ENCODE data around the gene PIWIL4. TPM values are rescaled to one million over a fixed set of nuclear protein-coding genes. Genes with fewer than 3 reads are reported as not detected.

Gene PIWIL4
- polyA plus RNA-seq, 1 of the 3 experiments (the other 2 are of a cell fraction), result 1.7 TPM

DNA sequence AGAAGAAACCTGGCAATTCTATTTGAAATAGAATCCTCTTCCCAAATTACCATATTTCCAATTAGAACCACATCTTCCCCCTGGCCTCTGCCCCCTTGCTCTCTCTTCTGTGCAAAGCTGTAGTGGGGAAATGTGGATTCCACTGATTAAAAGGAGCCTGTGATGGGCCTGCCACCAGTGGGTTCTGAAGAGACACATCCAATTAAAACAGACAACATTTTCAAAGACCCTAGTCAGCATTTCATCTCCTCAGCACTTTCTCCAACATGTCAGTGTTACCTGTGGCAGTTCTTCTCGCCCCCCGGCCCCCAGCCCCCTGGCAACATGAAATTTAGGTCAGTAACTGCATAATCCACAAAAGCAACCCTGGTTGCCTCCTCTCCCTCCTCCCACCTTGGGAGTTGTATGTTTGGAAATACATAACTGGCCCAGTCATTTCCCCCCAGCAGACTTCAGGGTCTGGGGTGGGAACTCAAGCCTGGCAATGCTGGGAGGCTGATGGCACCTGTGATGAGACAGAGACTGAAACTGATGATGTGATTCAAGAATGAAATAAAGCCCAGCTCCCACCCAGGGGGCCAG is 101.1 kb downstream of the PIWIL4 start:
- no peaks in the 10 kb centered on the region for H3K9me3 ChIP-seq
- no peaks in the 10 kb centered on the region for H3K36me3 ChIP-seq (replicated peaks in 1 of 2; ENCODE audit: control insufficient read depth in 1 of 2, insufficient read depth in 2 of 2, low read length in 1 of 2)
- H3K4me3 ChIP-seq (ENCODE audit: low read depth in 2 of 2, low read length in 1 of 2), result no peak overlapping the region
- no peaks in the 10 kb centered on the region for H3K4me1 ChIP-seq (ENCODE audit: control insufficient read depth in 1 of 2, insufficient read depth in 2 of 2, low read depth in 1 of 2, low read length in 1 of 2)
- no peak overlapping the region for H3K9ac ChIP-seq
- H3K79me2 ChIP-seq (ENCODE audit: insufficient read depth), result no peaks in the 10 kb centered on the region
- no peak overlapping the region for H3K27ac ChIP-seq (ENCODE audit: low read depth in 2 of 2, low read length in 1 of 2)
- TF ChIP-seq, protein P1, sequence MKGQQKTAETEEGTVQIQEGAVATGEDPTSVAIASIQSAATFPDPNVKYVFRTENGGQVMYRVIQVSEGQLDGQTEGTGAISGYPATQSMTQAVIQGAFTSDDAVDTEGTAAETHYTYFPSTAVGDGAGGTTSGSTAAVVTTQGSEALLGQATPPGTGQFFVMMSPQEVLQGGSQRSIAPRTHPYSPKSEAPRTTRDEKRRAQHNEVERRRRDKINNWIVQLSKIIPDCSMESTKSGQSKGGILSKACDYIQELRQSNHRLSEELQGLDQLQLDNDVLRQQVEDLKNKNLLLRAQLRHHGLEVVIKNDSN (IDR thresholded peaks at IDR 0.05; ENCODE audit: borderline replicate concordance, low read depth), result no peak
- TF ChIP-seq NFIC (IDR thresholded peaks at IDR 0.05; ENCODE audit: borderline replicate concordance), result no peak
- no peak for DNase-seq
- H4K20me1 ChIP-seq (ENCODE audit: insufficient read depth), result no peaks in the 10 kb centered on the region
- no peaks in the 10 kb centered on the region for H3K9me2 ChIP-seq
- no peaks in the 10 kb centered on the region for H3K27me3 ChIP-seq (ENCODE audit: insufficient read depth)
- 22% methylated on average over 2 of the region's 2 CpGs for WGBS (ENCODE audit: low lambda C conversion rate)
- no peaks in the 10 kb centered on the region for H3F3A ChIP-seq (replicated peaks; ENCODE audit: insufficient read depth)
- CTCF ChIA-PET, result interaction anchor here (0.6 to 1.5 kb wide), 2 partner anchors 45 to 1155 kb away, joined by 3 read pairs; no protein-coding TSS in a partner anchor
- no peak overlapping the region for H3K4me2 ChIP-seq
- POLR2A ChIA-PET, result no interaction called here
- H2AFZ ChIP-seq (ENCODE audit: low read depth), result no peak overlapping the region

GRCh38 chr11:94669023-94669422 is 101.9 kb downstream of the PIWIL4 start:
- H4K20me1 ChIP-seq (ENCODE audit: insufficient read depth), result no peaks in the 10 kb centered on the region

More at GRCh38 chr11:94669023-94669422, 101.9 kb downstream of the PIWIL4 start:
- ChIA-PET POLR2A (no interaction called here), CTCF (no interaction called here)
- TF ChIP-seq EZH2phosphoT487 (IDR thresholded peaks at IDR 0.05; ENCODE audit: borderline replicate concordance, low read depth), result no peak
- TF ChIP-seq FOSL2 (IDR thresholded peaks at IDR 0.05; ENCODE audit: borderline replicate concordance, low read depth), result no peak
- TF ChIP-seq NFIC (IDR thresholded peaks at IDR 0.05; ENCODE audit: borderline replicate concordance), result no peak
- no peak for TF ChIP-seq SIN3A (IDR thresholded peaks at IDR 0.05; ENCODE audit: borderline replicate concordance, low read depth, low read length)
- TF ChIP-seq, protein P2, sequence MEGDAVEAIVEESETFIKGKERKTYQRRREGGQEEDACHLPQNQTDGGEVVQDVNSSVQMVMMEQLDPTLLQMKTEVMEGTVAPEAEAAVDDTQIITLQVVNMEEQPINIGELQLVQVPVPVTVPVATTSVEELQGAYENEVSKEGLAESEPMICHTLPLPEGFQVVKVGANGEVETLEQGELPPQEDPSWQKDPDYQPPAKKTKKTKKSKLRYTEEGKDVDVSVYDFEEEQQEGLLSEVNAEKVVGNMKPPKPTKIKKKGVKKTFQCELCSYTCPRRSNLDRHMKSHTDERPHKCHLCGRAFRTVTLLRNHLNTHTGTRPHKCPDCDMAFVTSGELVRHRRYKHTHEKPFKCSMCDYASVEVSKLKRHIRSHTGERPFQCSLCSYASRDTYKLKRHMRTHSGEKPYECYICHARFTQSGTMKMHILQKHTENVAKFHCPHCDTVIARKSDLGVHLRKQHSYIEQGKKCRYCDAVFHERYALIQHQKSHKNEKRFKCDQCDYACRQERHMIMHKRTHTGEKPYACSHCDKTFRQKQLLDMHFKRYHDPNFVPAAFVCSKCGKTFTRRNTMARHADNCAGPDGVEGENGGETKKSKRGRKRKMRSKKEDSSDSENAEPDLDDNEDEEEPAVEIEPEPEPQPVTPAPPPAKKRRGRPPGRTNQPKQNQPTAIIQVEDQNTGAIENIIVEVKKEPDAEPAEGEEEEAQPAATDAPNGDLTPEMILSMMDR (IDR thresholded peaks at IDR 0.05), result no peak
- TF ChIP-seq RAD21 (IDR thresholded peaks at IDR 0.05; ENCODE audit: low read length), result no peak
- TF ChIP-seq CHD2 (IDR thresholded peaks at IDR 0.05; ENCODE audit: low read length, partially characterized antibody), result no peak
- TF ChIP-seq TCF12 (IDR thresholded peaks at IDR 0.05), result no peak
- TF ChIP-seq RXRA (IDR thresholded peaks at IDR 0.05; ENCODE audit: borderline replicate concordance, low read depth), result no peak
- TF ChIP-seq MEF2A (IDR thresholded peaks at IDR 0.05; ENCODE audit: borderline replicate concordance, low read depth), result no peak
- TF ChIP-seq, protein P3, sequence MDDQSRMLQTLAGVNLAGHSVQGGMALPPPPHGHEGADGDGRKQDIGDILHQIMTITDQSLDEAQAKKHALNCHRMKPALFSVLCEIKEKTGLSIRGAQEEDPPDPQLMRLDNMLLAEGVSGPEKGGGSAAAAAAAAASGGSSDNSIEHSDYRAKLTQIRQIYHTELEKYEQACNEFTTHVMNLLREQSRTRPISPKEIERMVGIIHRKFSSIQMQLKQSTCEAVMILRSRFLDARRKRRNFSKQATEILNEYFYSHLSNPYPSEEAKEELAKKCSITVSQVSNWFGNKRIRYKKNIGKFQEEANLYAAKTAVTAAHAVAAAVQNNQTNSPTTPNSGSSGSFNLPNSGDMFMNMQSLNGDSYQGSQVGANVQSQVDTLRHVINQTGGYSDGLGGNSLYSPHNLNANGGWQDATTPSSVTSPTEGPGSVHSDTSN (IDR thresholded peaks at IDR 0.05), result no peak
- TF ChIP-seq FOXJ3 (CRISPR knock-in tag; IDR thresholded peaks at IDR 0.05), result no peak
- TF ChIP-seq JUND (IDR thresholded peaks at IDR 0.05), result no peak
- no peak for TF ChIP-seq MXI1 (IDR thresholded peaks at IDR 0.05; ENCODE audit: low read depth, low read length)
- TF ChIP-seq RFX5 (IDR thresholded peaks at IDR 0.05; ENCODE audit: low read length), result no peak
- Histone ChIP-seq H3K36me3 (replicated peaks in 1 of 2; ENCODE audit: control insufficient read depth in 1 of 2, insufficient read depth in 2 of 2, low read length in 1 of 2) (no peaks in the 10 kb centered on the region), H3F3A (replicated peaks; ENCODE audit: insufficient read depth) (no peaks in the 10 kb centered on the region), H3K9me3 (no peaks in the 10 kb centered on the region), H3K9me2 (no peaks in the 10 kb centered on the region), H3K4me1 (ENCODE audit: control insufficient read depth in 1 of 2, insufficient read depth in 2 of 2, low read depth in 1 of 2, low read length in 1 of 2) (no peaks in the 10 kb centered on the region), H3K27me3 (ENCODE audit: insufficient read depth) (no peaks in the 10 kb centered on the region), H3K27ac (ENCODE audit: low read depth in 2 of 2, low read length in 1 of 2) (no peak overlapping the region), H3K4me2 (no peak overlapping the region), H3K79me2 (ENCODE audit: insufficient read depth) (no peaks in the 10 kb centered on the region), H2AFZ (ENCODE audit: low read depth) (no peak overlapping the region), H3K9ac (no peak overlapping the region), H3K4me3 (ENCODE audit: low read depth in 2 of 2, low read length in 1 of 2) (no peak overlapping the region)
- WGBS (ENCODE audit: low lambda C conversion rate), result 66% methylated on average over 4 of the region's 4 CpGs
- DNase-seq, result no peak

Other genes with a start within 250 kb of the PIWIL4 start
- gene GPR83, start 165.9 kb upstream of the PIWIL4 start, polyA plus RNA-seq (2012; rRNA removed), result 0.02 TPM in 2 replicates
- gene MRE11, start 73.5 kb upstream of the PIWIL4 start, polyA plus RNA-seq (2012; rRNA removed), result 2.8 and 4.7 TPM in 2 replicates
- gene ANKRD49, start 73.4 kb upstream of the PIWIL4 start, polyA plus RNA-seq (2012; rRNA removed), result 4.9 and 7.6 TPM in 2 replicates
- gene C11orf97, start 54.9 kb upstream of the PIWIL4 start, polyA plus RNA-seq (2012; rRNA removed), result not detected in 2 replicates
- 1.8 and 1.9 TPM in 2 replicates for gene FUT4, start 23.4 kb upstream of the PIWIL4 start, polyA plus RNA-seq (2012; rRNA removed)
- gene AMOTL1, start 201.0 kb downstream of the PIWIL4 start, polyA plus RNA-seq (2012; rRNA removed), result 10.7 and 11.7 TPM in 2 replicates

Measured in SK-N-SH (cell line).